ENCODE data around the gene LGR6. TPM values are rescaled to one million over a fixed set of nuclear protein-coding genes. Genes with fewer than 3 reads are reported as not detected.
A peak's percentile ranks its signal among the peaks of the same experiment; 100 is the strongest.
"Not testable (repeated sequence)": the region's sequence is repeated elsewhere in the genome, so short reads cannot be mapped to it uniquely, and the experiment has no call there.

LGR6 gene
- total RNA-seq, 4 donors from 2014 or later = under 0.01 to 1.2 (median 0.78) TPM; not detected in 1

DNA sequence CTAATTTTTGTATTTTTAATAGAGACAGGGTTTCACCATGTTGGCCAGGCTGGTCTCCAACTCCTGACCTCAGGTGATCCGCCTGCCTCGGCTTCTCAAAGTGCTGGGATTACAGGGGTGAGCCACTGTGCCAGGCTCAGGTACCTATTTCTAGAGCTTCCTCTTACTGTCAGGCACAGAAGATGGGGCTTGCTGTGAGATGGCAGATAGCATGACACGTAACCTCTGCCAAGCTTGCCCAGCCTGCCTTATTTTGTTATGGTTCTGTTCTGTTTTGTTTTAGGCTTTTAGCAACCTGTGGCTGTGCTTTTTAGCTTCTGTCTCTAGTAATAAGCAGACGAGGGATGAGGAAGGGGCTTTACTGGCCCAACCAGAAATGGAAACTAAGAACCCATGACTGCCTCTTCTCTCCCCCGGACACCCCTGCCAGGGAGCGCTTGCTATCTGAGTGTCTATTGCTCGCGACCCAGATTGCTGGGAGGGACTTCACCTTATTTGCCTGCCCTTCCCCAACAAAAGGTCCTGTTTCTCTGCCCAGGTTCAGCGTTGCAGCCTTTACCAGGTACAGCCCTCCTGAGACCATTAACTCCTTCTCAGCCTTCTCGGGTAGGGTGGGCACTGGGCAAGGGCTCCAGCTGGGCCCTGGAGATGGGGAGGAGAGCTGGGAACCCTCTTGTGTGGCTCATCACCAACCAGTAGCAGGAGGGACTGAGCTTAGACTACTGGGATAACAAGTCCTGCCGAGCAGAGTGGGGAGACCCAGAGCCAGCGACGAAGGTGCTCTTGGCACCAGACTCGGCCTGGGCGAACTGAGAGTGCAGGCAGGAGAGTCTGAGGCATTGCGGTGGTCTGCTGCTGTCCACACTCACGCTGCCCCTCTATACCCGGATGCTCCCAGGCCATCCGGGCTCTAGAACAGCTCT, 13.5 kb upstream of the LGR6 start:
- 76% methylated on average over 14 of the region's 19 CpGs for WGBS
- Histone ChIP-seq H3K27me3 (peaks cover 0 to 44% (median 2%) of the 10 kb centered on the region in 4 donors), H3K4me3 (no peak overlapping the region), H3K27ac (replicated peaks in 1 of 4) (no peak overlapping the region), H3K36me3 (no peaks in the 10 kb centered on the region), H3K9me3 (no peaks in the 10 kb centered on the region), H3K4me1 (peaks cover 0 to 7% (median 6%) of the 10 kb centered on the region in 4 donors)
- DNase-seq (ENCODE audit: extremely low spot score) = no peak
- intact Hi-C loops (cut with DNase I) = no loop called here
- TF ChIP-seq POLR2AphosphoS5 (IDR thresholded peaks at IDR 0.05) = no peak

GRCh38 chr1:202180751-202181139, 12.9 kb upstream of the LGR6 start:
- H3K36me3 ChIP-seq; H3K27ac ChIP-seq (replicated peaks in 1 of 4); DNase-seq (ENCODE audit: extremely low spot score); H3K4me1 ChIP-seq; intact Hi-C loops (cut with DNase I); H3K4me3 ChIP-seq; H3K9me3 ChIP-seq: not testable (repeated sequence)
- WGBS = 79% methylated on average over 2 of the region's 2 CpGs
- peaks cover 0 to 51% (median 2%) of the 10 kb centered on the region in 4 donors for H3K27me3 ChIP-seq

- H3K27me3 ChIP-seq = peaks cover 0 to 59% (median 2%) of the 10 kb centered on the region in 4 donors
Observed at GRCh38 chr1:202181586-202181985, 12.0 kb upstream of the LGR6 start.

DNA sequence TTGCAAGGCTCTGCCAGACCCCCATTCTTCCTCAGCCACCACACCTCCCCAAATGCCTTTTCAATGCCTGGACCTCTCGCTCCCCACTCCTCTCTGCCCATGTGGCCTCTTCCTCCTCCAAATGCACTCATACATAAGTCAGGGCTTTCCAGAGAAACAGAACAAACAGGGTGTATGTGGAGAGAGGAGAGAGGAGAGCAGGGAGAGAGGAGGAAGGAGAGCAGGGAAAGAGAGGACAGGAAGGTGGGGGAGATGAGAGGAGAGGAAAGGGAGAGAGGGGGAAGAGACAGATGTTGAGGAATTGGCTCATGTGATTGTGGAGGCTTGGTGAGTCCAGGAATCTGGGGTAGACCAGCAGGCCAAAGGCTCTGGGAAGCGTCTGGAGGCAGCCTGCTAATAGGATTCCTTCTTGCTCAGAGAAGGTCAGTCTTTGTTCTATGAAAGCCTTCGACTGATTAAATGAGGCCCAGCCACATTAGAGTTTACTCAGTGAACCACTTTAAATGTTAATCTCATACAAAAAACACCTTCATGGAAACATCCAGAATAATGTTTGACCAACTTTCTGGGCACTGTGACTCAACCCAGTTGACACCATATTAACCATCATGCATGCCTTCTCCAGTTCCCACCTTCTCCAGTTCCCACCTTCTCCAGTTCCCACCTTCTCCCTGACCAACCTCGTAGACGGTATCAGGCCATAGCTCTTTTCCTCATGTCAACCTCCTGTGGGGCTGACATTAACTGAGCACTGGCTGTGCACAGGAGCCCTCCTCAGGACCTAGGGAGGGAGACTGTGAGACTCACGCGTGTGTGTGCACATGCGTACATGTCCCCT, 11.3 kb upstream of the LGR6 start:
- TF ChIP-seq, protein P1, sequence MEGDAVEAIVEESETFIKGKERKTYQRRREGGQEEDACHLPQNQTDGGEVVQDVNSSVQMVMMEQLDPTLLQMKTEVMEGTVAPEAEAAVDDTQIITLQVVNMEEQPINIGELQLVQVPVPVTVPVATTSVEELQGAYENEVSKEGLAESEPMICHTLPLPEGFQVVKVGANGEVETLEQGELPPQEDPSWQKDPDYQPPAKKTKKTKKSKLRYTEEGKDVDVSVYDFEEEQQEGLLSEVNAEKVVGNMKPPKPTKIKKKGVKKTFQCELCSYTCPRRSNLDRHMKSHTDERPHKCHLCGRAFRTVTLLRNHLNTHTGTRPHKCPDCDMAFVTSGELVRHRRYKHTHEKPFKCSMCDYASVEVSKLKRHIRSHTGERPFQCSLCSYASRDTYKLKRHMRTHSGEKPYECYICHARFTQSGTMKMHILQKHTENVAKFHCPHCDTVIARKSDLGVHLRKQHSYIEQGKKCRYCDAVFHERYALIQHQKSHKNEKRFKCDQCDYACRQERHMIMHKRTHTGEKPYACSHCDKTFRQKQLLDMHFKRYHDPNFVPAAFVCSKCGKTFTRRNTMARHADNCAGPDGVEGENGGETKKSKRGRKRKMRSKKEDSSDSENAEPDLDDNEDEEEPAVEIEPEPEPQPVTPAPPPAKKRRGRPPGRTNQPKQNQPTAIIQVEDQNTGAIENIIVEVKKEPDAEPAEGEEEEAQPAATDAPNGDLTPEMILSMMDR (IDR thresholded peaks at IDR 0.05) = no peak
- TF ChIP-seq POLR2AphosphoS5 (IDR thresholded peaks at IDR 0.05) (no peak), POLR2A (IDR thresholded peaks at IDR 0.05; ENCODE audit: low read depth) (no peak), EP300 (IDR thresholded peaks at IDR 0.05) (no peak)
- intact Hi-C loops (cut with DNase I) = no loop called here
- peaks cover 0 to 66% (median 2%) of the 10 kb centered on the region in 4 donors for H3K27me3 ChIP-seq
- no peaks in the 10 kb centered on the region for H3K9me3 ChIP-seq
- no peak overlapping the region for H3K27ac ChIP-seq (replicated peaks in 1 of 4)
- 85% methylated on average over 5 of the region's 8 CpGs for WGBS
- no peak overlapping the region for H3K4me3 ChIP-seq
- no peaks in the 10 kb centered on the region for H3K36me3 ChIP-seq
- peaks cover 0 to 8% (median 7%) of the 10 kb centered on the region in 4 donors for H3K4me1 ChIP-seq
- no peak for DNase-seq (ENCODE audit: extremely low spot score)

More at GRCh38 chr1:202181586-202181985, 12.0 kb upstream of the LGR6 start:
- TF ChIP-seq, protein P1 (IDR thresholded peaks at IDR 0.05) = no peak
- TF ChIP-seq POLR2A (IDR thresholded peaks at IDR 0.05; ENCODE audit: low read depth) = no peak
- no peak for TF ChIP-seq EP300 (IDR thresholded peaks at IDR 0.05)
- no peak for TF ChIP-seq POLR2AphosphoS5 (IDR thresholded peaks at IDR 0.05)
- DNase-seq (ENCODE audit: extremely low spot score) = no peak
- H3K36me3 ChIP-seq = no peaks in the 10 kb centered on the region
- H3K9me3 ChIP-seq = no peaks in the 10 kb centered on the region
- no peak overlapping the region for H3K27ac ChIP-seq (replicated peaks in 1 of 4)
- no peak overlapping the region for H3K4me3 ChIP-seq
- peaks cover 0 to 8% (median 7%) of the 10 kb centered on the region in 4 donors for H3K4me1 ChIP-seq
- WGBS = 74% methylated on average over 3 of the region's 7 CpGs
- intact Hi-C loops (cut with DNase I) = no loop called here

DNA sequence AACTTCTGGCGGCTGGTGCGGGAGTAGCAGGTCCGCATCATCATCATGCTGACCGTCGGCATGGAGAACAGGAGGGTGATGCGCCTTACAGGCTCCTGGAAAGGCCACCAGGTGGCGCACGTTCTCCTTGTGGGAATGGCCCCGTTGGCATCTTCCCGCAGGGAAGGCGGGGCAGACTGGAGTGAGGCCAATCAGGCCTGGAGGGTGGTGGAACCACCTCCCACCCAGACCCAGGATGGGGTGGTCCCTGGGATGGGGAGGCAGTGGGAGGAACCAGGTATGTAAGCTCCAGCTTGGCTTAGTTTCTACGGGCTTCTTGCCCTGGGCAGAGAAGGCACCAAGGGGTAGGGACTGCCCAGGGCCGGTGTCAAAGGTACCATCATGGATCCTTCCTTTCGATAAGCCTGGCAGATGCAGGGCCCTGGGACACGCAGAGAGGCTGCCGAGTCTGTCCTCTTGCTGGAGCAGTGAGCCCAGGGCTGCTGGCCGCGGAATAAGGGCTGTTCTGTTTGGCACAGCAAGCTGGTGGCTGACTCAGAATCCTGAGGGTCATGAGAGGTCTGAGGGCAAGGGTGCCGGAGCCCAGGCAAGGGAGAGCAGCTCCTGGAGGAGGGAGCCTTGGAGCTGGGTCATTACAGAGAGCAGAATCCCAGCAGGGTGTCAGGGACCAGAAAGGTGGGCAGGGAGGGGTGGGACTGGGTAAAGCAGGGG, 8.7 kb upstream of the LGR6 start:
- intact Hi-C loops (cut with DNase I) = loop anchor here (5.0 kb wide), 1 partner anchor 132 kb away; no protein-coding TSS in a partner anchor
- H3K4me3 ChIP-seq = no peak overlapping the region
- TF ChIP-seq, protein P1 (IDR thresholded peaks at IDR 0.05) = peak; percentile 54 to 85 (median 72)
- no peak for TF ChIP-seq EP300 (IDR thresholded peaks at IDR 0.05)
- TF ChIP-seq POLR2A (IDR thresholded peaks at IDR 0.05; ENCODE audit: low read depth) = no peak
- no peak for TF ChIP-seq POLR2AphosphoS5 (IDR thresholded peaks at IDR 0.05)
- no peaks in the 10 kb centered on the region for H3K36me3 ChIP-seq
- H3K27me3 ChIP-seq = peaks cover 0 to 75% (median 2%) of the 10 kb centered on the region in 4 donors
- H3K9me3 ChIP-seq = no peaks in the 10 kb centered on the region
- 37% methylated on average over 10 of the region's 19 CpGs for WGBS
- no peak for DNase-seq (ENCODE audit: extremely low spot score)
- no peak overlapping the region for H3K27ac ChIP-seq (replicated peaks in 1 of 4)
- peaks cover 0 to 8% (median 7%) of the 10 kb centered on the region in 4 donors for H3K4me1 ChIP-seq

All from esophagus muscularis mucosa (tissue), 4 donors.